GM23338 (cell line): ENCODE measurements around the gene NEMP1. TPM values are rescaled to one million over a fixed set of nuclear protein-coding genes. Genes with fewer than 3 reads are reported as not detected.

Experiments
- ATAC-seq: fragments of 200-7000 bp; cut with Tn5 transposase; 3 replicates; pipeline ENCODE4 v1.9.1; 2020
- DNase-seq: peaks from one replicate; pipeline ENCODE4 v3.0.0-alpha.2; 2015; ENCODE audit warnings: low spot score
- H2AFZ ChIP-seq: fragments of 200-600 bp; sonication (generic); 2 replicates; pipeline ENCODE4 v1.8.0; 2016; ENCODE audit warnings: antibody characterized with exemption, mild to moderate bottlenecking, moderate library complexity
- H3F3A ChIP-seq: fragments of 200-600 bp; sonication (generic); replicated peaks from 2 replicates; pipeline ENCODE4 v1.8.0; 2017; ENCODE audit warnings: antibody characterized with exemption, mixed run types, low read depth
- H3K27ac ChIP-seq: fragments of 200-600 bp; sonication (generic); 2 replicates; pipeline ENCODE4 v1.6.1; 2016; ENCODE audit warnings: low read depth
- H3K27me3 ChIP-seq: fragments of 200-600 bp; sonication (generic); 2 replicates; pipeline ENCODE4 v1.8.0; 2016; ENCODE audit warnings: mild to moderate bottlenecking, mixed run types, moderate library complexity; ENCODE audit not compliant: insufficient read depth
- H3K36me3 ChIP-seq: fragments of 200-600 bp; sonication (generic); 2 replicates; pipeline ENCODE4 v1.8.0; 2016; ENCODE audit warnings: mild to moderate bottlenecking; ENCODE audit not compliant: insufficient read depth
- H3K4me1 ChIP-seq: fragments of 200-600 bp; sonication (generic); 2 replicates; pipeline ENCODE4 v1.8.0; 2016; ENCODE audit warnings: mild to moderate bottlenecking, moderate library complexity; ENCODE audit not compliant: insufficient read depth
- H3K4me2 ChIP-seq: fragments of 200-600 bp; sonication (generic); 2 replicates; pipeline ENCODE4 v1.7.1; 2017; ENCODE audit warnings: mixed run types
- H3K4me3 ChIP-seq: fragments of 200-600 bp; sonication (generic); 2 replicates; pipeline ENCODE4 v1.6.1; 2016; ENCODE audit warnings: mixed run types
- H3K79me2 ChIP-seq: fragments of 200-600 bp; sonication (generic); replicated peaks from 2 replicates; pipeline ENCODE4 v1.8.0; 2017; ENCODE audit warnings: mild to moderate bottlenecking; ENCODE audit not compliant: insufficient read depth
- H3K9me2 ChIP-seq: fragments of 200-600 bp; sonication (generic); 2 replicates; pipeline ENCODE4 v1.8.0; 2017; ENCODE audit not compliant: insufficient read depth
- H4K20me1 ChIP-seq: fragments of 200-600 bp; sonication (generic); replicated peaks from 2 replicates; pipeline ENCODE4 v1.8.0; 2017; ENCODE audit warnings: mild to moderate bottlenecking; ENCODE audit not compliant: insufficient read depth
- H3K27ac Mint-ChIP-seq: 2 replicates; pipeline ENCODE4 v1.8.0; 2020; ENCODE audit warnings: inconsistent platforms, mild to moderate bottlenecking, moderate library complexity, mixed read lengths
- H3K27me3 Mint-ChIP-seq: 3 replicates; pipeline ENCODE4 v1.8.0; 2022; ENCODE audit warnings: low read depth, mild to moderate bottlenecking, moderate library complexity, mixed read lengths, inconsistent platforms; ENCODE audit not compliant: insufficient read depth, poor library complexity
- H3K36me3 Mint-ChIP-seq: 3 replicates; pipeline ENCODE4 v1.8.0; 2021; ENCODE audit warnings: low read depth, mild to moderate bottlenecking, inconsistent platforms, moderate library complexity, mixed read lengths
- H3K4me1 Mint-ChIP-seq: 3 replicates; pipeline ENCODE4 v1.8.0; 2020; ENCODE audit warnings: mild to moderate bottlenecking, inconsistent platforms, mixed read lengths
- H3K4me3 Mint-ChIP-seq: 3 replicates; pipeline ENCODE4 v1.8.0; 2021; ENCODE audit warnings: moderate library complexity, mild to moderate bottlenecking, inconsistent platforms, mixed read lengths
- H3K9me3 Mint-ChIP-seq: 3 replicates; pipeline ENCODE4 v1.8.0; 2020; ENCODE audit warnings: moderate library complexity, mild to moderate bottlenecking, inconsistent platforms, mixed read lengths
- CREB1 ChIP-seq: fragments of 250-450 bp; sonication (Bioruptor Pico); IDR thresholded peaks from 2 replicates; pipeline ENCODE4 v1.5.0; 2020; ENCODE audit warnings: low read depth, mild to moderate bottlenecking, moderate library complexity
- EZH2 ChIP-seq: fragments of 200-600 bp; sonication (generic); IDR thresholded peaks from one replicate; pipeline ENCODE4 v1.8.0; 2017; ENCODE audit warnings: antibody characterized with exemption, mild to moderate bottlenecking, low read depth; ENCODE audit not compliant: unreplicated experiment
- EZH2phosphoT487 ChIP-seq: fragments of 200-600 bp; sonication (generic); IDR thresholded peaks from one replicate; pipeline ENCODE4 v1.8.1; 2018; ENCODE audit warnings: antibody characterized with exemption; ENCODE audit not compliant: unreplicated experiment
- JUNB ChIP-seq: IDR thresholded peaks from one replicate; pipeline ENCODE4 v1.6.1; 2016; ENCODE audit warnings: antibody characterized with exemption; ENCODE audit not compliant: unreplicated experiment
- NANOG ChIP-seq: IDR thresholded peaks from 2 replicates; pipeline ENCODE4 v1.6.1; 2016; ENCODE audit warnings: antibody characterized with exemption, borderline replicate concordance
- POLR2AphosphoS5 ChIP-seq: IDR thresholded peaks from 2 replicates; pipeline ENCODE4 v1.6.1; 2016; ENCODE audit warnings: antibody characterized with exemption, low read depth
- STAT1 ChIP-seq: IDR thresholded peaks from one replicate; pipeline ENCODE4 v1.6.1; 2016; ENCODE audit warnings: antibody characterized with exemption; ENCODE audit not compliant: unreplicated experiment
- ZNF114 ChIP-seq: fragments of 250-450 bp; sonication (Bioruptor Pico); IDR thresholded peaks from 2 replicates; pipeline ENCODE4 v1.5.0; 2020; ENCODE audit warnings: mild to moderate bottlenecking, moderate library complexity
- ZNF331 ChIP-seq: fragments of 250-450 bp; sonication (Bioruptor Pico); IDR thresholded peaks from 2 replicates; pipeline ENCODE4 v1.5.0; 2020; ENCODE audit warnings: low read depth, mild to moderate bottlenecking, moderate library complexity
- polyA plus RNA-seq: library from polyadenylated mRNA; unstranded; fragments of >200 nt; fragmentation: Nextera tagmentation; extraction: Ambion mirVana; gene quantifications from 2 replicates; pipeline ENCODE4 v1.2.1, GENCODE V29; 2016
- total RNA-seq: library from RNA; depleted of rRNA; stranded (reverse); fragments of >200 nt; shearing (Covaris generic); gene quantifications from 2 replicates; pipeline ENCODE4 v1.2.3, GENCODE V29; 2014
- TF ChIP-seq, protein P1 (sequence below): IDR thresholded peaks from 2 replicates; pipeline ENCODE4 v1.6.1; 2016; ENCODE audit warnings: antibody characterized with exemption
- TF ChIP-seq, protein P2 (sequence below), 2 experiments: fragments of 200-600 bp in 1 of 2; sonication (generic) in 1 of 2; conservative IDR thresholded peaks; 2 replicates each; pipeline versions ENCODE4 v1.5.1 to v1.6.1; 2016 to 2017; ENCODE audit warnings: antibody characterized with exemption in 2 of 2, low read depth in 2 of 2, mild to moderate bottlenecking in 2 of 2, moderate library complexity in 1 of 2

Gene NEMP1
- total and polyA plus RNA-seq, 2 experiments from 2014 or later = 11.9 to 35.0 TPM

GRCh38 chr12:57105011-57105753 lies 26.6 kb upstream of the NEMP1 start:
- H3K4me1 Mint-ChIP-seq = peaks cover 11% of the 10 kb centered on the region
- no peaks in the 10 kb centered on the region for H3K9me3 Mint-ChIP-seq

DNA sequence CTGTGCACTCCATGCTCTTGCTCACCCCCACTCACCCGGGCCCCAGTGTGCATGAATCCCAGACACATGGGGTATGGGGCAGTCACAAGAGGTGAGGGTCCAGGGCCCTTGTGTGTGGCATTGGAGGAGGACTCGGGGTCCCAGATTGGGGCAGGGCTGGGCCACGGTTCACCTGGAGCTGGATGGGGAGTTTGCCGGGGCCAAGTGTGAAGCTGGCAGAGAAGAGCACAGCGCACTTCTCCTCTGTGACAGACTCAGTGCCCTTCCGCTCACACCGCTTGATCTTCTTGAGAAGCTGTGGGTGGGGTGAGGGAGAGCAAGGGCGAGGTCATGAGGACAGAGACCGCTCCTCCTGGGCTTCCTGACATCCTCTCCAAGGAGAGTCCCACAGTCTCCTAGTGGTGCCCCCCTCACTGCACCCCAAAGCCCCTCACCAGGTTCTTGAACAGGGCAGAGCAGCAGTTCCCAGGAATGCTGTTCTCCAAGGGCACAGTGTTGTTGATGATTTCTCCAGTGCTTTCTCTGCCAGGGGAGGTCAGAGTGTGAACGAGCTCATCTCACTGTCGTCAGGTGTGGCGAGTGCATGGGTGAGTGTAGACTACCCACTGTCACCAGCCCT lies 25.8 kb upstream of the NEMP1 start:
- TF ChIP-seq ZNF114 (CRISPR knock-in tag) (no peak), STAT1 (no peak), ZNF331 (CRISPR knock-in tag) (no peak), NANOG (no peak), POLR2AphosphoS5 (no peak), JUNB (no peak), EZH2 (no peak), EZH2phosphoT487 (no peak), CREB1 (no peak)
- TF ChIP-seq, protein P1, sequence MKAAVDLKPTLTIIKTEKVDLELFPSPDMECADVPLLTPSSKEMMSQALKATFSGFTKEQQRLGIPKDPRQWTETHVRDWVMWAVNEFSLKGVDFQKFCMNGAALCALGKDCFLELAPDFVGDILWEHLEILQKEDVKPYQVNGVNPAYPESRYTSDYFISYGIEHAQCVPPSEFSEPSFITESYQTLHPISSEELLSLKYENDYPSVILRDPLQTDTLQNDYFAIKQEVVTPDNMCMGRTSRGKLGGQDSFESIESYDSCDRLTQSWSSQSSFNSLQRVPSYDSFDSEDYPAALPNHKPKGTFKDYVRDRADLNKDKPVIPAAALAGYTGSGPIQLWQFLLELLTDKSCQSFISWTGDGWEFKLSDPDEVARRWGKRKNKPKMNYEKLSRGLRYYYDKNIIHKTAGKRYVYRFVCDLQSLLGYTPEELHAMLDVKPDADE = no peak
- TF ChIP-seq, protein P2, sequence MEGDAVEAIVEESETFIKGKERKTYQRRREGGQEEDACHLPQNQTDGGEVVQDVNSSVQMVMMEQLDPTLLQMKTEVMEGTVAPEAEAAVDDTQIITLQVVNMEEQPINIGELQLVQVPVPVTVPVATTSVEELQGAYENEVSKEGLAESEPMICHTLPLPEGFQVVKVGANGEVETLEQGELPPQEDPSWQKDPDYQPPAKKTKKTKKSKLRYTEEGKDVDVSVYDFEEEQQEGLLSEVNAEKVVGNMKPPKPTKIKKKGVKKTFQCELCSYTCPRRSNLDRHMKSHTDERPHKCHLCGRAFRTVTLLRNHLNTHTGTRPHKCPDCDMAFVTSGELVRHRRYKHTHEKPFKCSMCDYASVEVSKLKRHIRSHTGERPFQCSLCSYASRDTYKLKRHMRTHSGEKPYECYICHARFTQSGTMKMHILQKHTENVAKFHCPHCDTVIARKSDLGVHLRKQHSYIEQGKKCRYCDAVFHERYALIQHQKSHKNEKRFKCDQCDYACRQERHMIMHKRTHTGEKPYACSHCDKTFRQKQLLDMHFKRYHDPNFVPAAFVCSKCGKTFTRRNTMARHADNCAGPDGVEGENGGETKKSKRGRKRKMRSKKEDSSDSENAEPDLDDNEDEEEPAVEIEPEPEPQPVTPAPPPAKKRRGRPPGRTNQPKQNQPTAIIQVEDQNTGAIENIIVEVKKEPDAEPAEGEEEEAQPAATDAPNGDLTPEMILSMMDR (conservative IDR thresholded peaks at IDR 0.05; ENCODE audit: low read depth in 2 of 2) = no peak
- Histone ChIP-seq H3K4me1 (peaks cover 3% of the 10 kb centered on the region; the same call in 1 of the 2 replicates), H3F3A (no peaks in the 10 kb centered on the region), H3K79me2 (peaks cover 7% of the 10 kb centered on the region), H3K4me3 (no peak overlapping the region), H3K27me3 (no peaks in the 10 kb centered on the region), H3K27ac (no peak overlapping the region), H2AFZ (no peak overlapping the region), H3K36me3 (no peaks in the 10 kb centered on the region), H3K9me2 (no peaks in the 10 kb centered on the region), H4K20me1 (no peaks in the 10 kb centered on the region), H3K4me2 (no peak overlapping the region)
- ATAC-seq (no peak), DNase-seq (no peak)
- H3K4me1 Mint-ChIP-seq = peaks cover 4% of the 10 kb centered on the region
- H3K9me3 Mint-ChIP-seq = no peaks in the 10 kb centered on the region
- no peak overlapping the region for H3K4me3 Mint-ChIP-seq
- peaks cover 32% of the 10 kb centered on the region for H3K36me3 Mint-ChIP-seq
- no peak overlapping the region for H3K27ac Mint-ChIP-seq
- peaks cover 6% of the 10 kb centered on the region for H3K27me3 Mint-ChIP-seq

More at GRCh38 chr12:57105011-57105753, 26.6 kb upstream of the NEMP1 start:
- H3K4me2 ChIP-seq = no peak overlapping the region
- Mint-ChIP-seq H3K27me3 (peaks cover 5% of the 10 kb centered on the region), H3K4me3 (no peak overlapping the region), H3K36me3 (peaks cover 32% of the 10 kb centered on the region), H3K27ac (no peak overlapping the region)
- ATAC-seq = no peak
- no peak for DNase-seq
- no peaks in the 10 kb centered on the region for H3F3A ChIP-seq
- H3K4me3 ChIP-seq = no peak overlapping the region
- H3K27me3 ChIP-seq = no peaks in the 10 kb centered on the region
- H3K27ac ChIP-seq = no peak overlapping the region
- no peaks in the 10 kb centered on the region for H3K36me3 ChIP-seq
- TF ChIP-seq JUNB = no peak
- peaks cover 9% of the 10 kb centered on the region for H3K4me1 ChIP-seq
- no peaks in the 10 kb centered on the region for H4K20me1 ChIP-seq
- H3K9me2 ChIP-seq = no peaks in the 10 kb centered on the region
- peaks cover 9% of the 10 kb centered on the region for H3K79me2 ChIP-seq
- H2AFZ ChIP-seq = no peak overlapping the region
